Stomach (tissue), 9 donors: ENCODE results near the gene TIGD7. TPM values are rescaled to one million over a fixed set of nuclear protein-coding genes. Genes with fewer than 3 reads are reported as not detected.

ENCODE experiments used
- DNase-seq, 2 donors: peaks; one replicate each; pipeline versions ENCODE4 v3.0.0 to v3.0.0-alpha.2; 2013 to 2019
- H3K27ac ChIP-seq, 5 donors: fragments of 200-600 bp in 4 of 5; sonication (generic) in 4 of 5; one replicate each; pipeline ENCODE4 v1.5.1; 2013 to 2019; ENCODE audit warnings: mild to moderate bottlenecking in 1 of 5, moderate library complexity in 1 of 5
- H3K27me3 ChIP-seq, 3 donors: fragments of 200-600 bp; sonication (generic); one replicate each; pipeline ENCODE4 v1.5.1; 2017 to 2019; ENCODE audit warnings: mixed run types in 1 of 3
- H3K36me3 ChIP-seq, 4 donors: fragments of 200-600 bp; sonication (generic); 1 replicate in 3 of 4; 2 replicates in 1 of 4; pipeline ENCODE4 v1.5.1; 2016 to 2019
- H3K4me1 ChIP-seq, 4 donors: fragments of 200-600 bp; sonication (generic); one replicate each; pipeline ENCODE4 v1.5.1; 2016 to 2019
- H3K4me3 ChIP-seq, 4 donors: fragments of 200-600 bp; sonication (generic) in 3 of 4; one replicate each; pipeline ENCODE4 v1.5.1; 2016 to 2019; ENCODE audit warnings: mild to moderate bottlenecking in 1 of 4
- H3K9me3 ChIP-seq, 4 donors: fragments of 200-600 bp; sonication (generic); one replicate each; pipeline ENCODE4 v1.5.1; 2016 to 2019
- EP300 ChIP-seq: sonication (generic); formaldehyde crosslinking; IDR thresholded peaks from one replicate; pipeline ENCODE4 v1.6.1; 2017; ENCODE audit warnings: antibody characterized with exemption
- POLR2A ChIP-seq, 4 donors: fragments of 450-650 bp; IDR thresholded peaks; one replicate each; pipeline ENCODE4 v1.6.1; 2016; ENCODE audit warnings: antibody characterized with exemption in 4 of 4, control low read depth in 2 of 4, mild to moderate bottlenecking in 1 of 4, moderate library complexity in 1 of 4
- POLR2AphosphoS5 ChIP-seq, 3 donors: sonication (generic); formaldehyde crosslinking; IDR thresholded peaks; one replicate each; pipeline ENCODE4 v1.6.1; 2016; ENCODE audit warnings: antibody characterized with exemption in 3 of 3
- whole genome bisulfite sequencing, 5 donors: extraction: QIAGEN DNeasy Blood & Tissue Kit in 3 of 5; methylation state at CpG; one replicate each; pipeline versions ENCODE4 v1.1.5 to v1.1.7; 2013 to 2018; 5-methylcytosine and 5-hydroxymethylcytosine counted together
- intact Hi-C: fragments of 100-400 bp; cut with DNase I; formaldehyde crosslinking; loops from one replicate; pipeline ENCODE4 v1.15.1; 2023; ENCODE audit warnings: low total_unique reads
- polyA plus RNA-seq, 3 donors: library from polyadenylated mRNA; stranded (reverse); fragments of 200-250 nt; gene quantifications; one replicate each; pipeline ENCODE4 v1.2.3, GENCODE V29; 2013
- total RNA-seq, 5 donors: library from RNA; depleted of rRNA; stranded (reverse); fragments of >200 nt; gene quantifications; one replicate each; pipeline versions ENCODE4 v1.1.0 to v1.2.3, GENCODE V29; 2014 to 2016
- TF ChIP-seq, protein P1 (sequence below), 7 experiments: fragments of 450-650 bp in 4 of 7; fragments of 200-600 bp in 3 of 7; sonication (generic) in 3 of 7; IDR thresholded peaks; one replicate each; pipeline ENCODE4 v1.5.1; 2016 to 2019; ENCODE audit warnings: antibody characterized with exemption in 7 of 7, control low read depth in 2 of 7, mild to moderate bottlenecking in 1 of 7
- donor health status: healthy with polysubstance abuse.
- donor health status: Bipolar disorder and iron deficiency.
- donor health status: healthy.

The TIGD7 gene
- total and polyA plus RNA-seq, 8 donors: 1.6 to 8.3 (median 2.4) TPM; not detected in 2

GRCh38 chr16:3256866-3257465 lies 48.3 kb downstream of the TIGD7 start:
- peak overlapping the region in 1 of 4 donors; percentile 35 for H3K4me3 ChIP-seq
- H3K4me1 ChIP-seq: no peaks in the 10 kb centered on the region
- no peak for TF ChIP-seq POLR2AphosphoS5 (IDR thresholded peaks at IDR 0.05)
- TF ChIP-seq, protein P1, sequence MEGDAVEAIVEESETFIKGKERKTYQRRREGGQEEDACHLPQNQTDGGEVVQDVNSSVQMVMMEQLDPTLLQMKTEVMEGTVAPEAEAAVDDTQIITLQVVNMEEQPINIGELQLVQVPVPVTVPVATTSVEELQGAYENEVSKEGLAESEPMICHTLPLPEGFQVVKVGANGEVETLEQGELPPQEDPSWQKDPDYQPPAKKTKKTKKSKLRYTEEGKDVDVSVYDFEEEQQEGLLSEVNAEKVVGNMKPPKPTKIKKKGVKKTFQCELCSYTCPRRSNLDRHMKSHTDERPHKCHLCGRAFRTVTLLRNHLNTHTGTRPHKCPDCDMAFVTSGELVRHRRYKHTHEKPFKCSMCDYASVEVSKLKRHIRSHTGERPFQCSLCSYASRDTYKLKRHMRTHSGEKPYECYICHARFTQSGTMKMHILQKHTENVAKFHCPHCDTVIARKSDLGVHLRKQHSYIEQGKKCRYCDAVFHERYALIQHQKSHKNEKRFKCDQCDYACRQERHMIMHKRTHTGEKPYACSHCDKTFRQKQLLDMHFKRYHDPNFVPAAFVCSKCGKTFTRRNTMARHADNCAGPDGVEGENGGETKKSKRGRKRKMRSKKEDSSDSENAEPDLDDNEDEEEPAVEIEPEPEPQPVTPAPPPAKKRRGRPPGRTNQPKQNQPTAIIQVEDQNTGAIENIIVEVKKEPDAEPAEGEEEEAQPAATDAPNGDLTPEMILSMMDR (IDR thresholded peaks at IDR 0.05): no peak
- TF ChIP-seq POLR2A (IDR thresholded peaks at IDR 0.05): no peak
- no peak for TF ChIP-seq EP300
- peaks cover 0 to 39% (median 0%) of the 10 kb centered on the region in 3 donors for H3K27me3 ChIP-seq
- intact Hi-C loops: no loop called here
- peak overlapping the region in 1 of 5 donors; percentile 70 for H3K27ac ChIP-seq
- no peak for DNase-seq
- H3K9me3 ChIP-seq: no peaks in the 10 kb centered on the region
- WGBS, 5 donors: 78 to 85% (median 79%) methylated on average over 7 to 9 of the region's 9 CpGs
- no peaks in the 10 kb centered on the region for H3K36me3 ChIP-seq

GRCh38 chr16:3256146-3256865 lies 48.9 kb downstream of the TIGD7 start, which contains the start of gene MEFV:
TSS of gene MEFV (minus strand) at chr16:3256633. CDS start at chr16:3256587, 46 bp downstream.
- intact Hi-C loops: no loop called here
- peaks cover 0 to 39% (median 0%) of the 10 kb centered on the region in 3 donors for H3K27me3 ChIP-seq
- no peaks in the 10 kb centered on the region for H3K9me3 ChIP-seq
- TF ChIP-seq EP300: no peak
- TF ChIP-seq, protein P1 (IDR thresholded peaks at IDR 0.05): no peak
- no peak for TF ChIP-seq POLR2AphosphoS5 (IDR thresholded peaks at IDR 0.05)
- no peak for TF ChIP-seq POLR2A (IDR thresholded peaks at IDR 0.05)
- no peaks in the 10 kb centered on the region for H3K36me3 ChIP-seq
- peak within 1 kb of the TSS in 1 of 5 donors; percentile 70 for H3K27ac ChIP-seq
- peak within 1 kb of the TSS in 3 of 4 donors; percentile 11 to 35 (median 32) for H3K4me3 ChIP-seq
- H3K4me1 ChIP-seq: no peaks in the 10 kb centered on the region
- WGBS, 5 donors: 66 to 78% (median 76%) methylated on average over 11 to 14 of the region's 14 CpGs
- DNase-seq: no peak

- intact Hi-C loops: no loop called here
- Histone ChIP-seq H3K9me3 (no peaks in the 10 kb centered on the region), H3K36me3 (no peaks in the 10 kb centered on the region), H3K27ac (no peak overlapping the region), H3K4me1 (no peaks in the 10 kb centered on the region), H3K27me3 (peaks cover 0 to 43% (median 0%) of the 10 kb centered on the region in 3 donors), H3K4me3 (peak overlapping the region in 2 of 4 donors; percentile 32 to 35)
- WGBS, 5 donors: 38 to 54% (median 49%) methylated on average over 18 to 35 of the region's 35 CpGs
- TF ChIP-seq POLR2AphosphoS5 (IDR thresholded peaks at IDR 0.05): no peak
- TF ChIP-seq POLR2A (IDR thresholded peaks at IDR 0.05): no peak
- TF ChIP-seq, protein P1 (IDR thresholded peaks at IDR 0.05): no peak
- TF ChIP-seq EP300: no peak
- no peak for DNase-seq
Observed at GRCh38 chr16:3254309-3254708, 50.9 kb downstream of the TIGD7 start.

DNA sequence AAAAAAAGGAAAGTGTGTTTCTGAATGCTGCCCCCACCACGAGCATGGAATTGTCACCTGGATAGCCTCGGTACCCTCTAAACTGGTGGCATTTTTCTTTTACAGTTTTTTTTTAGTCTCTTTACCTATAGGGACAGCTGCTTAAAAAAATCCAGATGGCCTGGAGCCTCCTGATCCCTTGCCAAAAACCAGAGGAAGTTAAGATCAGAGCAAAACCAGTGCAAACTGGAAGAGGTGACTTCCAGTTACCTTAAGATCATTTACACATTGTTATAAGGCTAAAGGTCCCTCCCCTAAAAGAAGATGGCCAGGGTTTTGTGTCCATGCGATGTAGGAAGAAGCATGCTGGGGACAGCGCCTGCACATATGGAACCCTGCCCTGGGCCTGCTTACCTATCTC lies 52.3 kb downstream of the TIGD7 start:
- DNase-seq: no peak
- no peak overlapping the region for H3K27ac ChIP-seq
- intact Hi-C loops: no loop called here
- 76 to 83% (median 78%) methylated on average over 4 of the region's 4 CpGs for WGBS, 5 donors
- H3K36me3 ChIP-seq: no peaks in the 10 kb centered on the region
- no peak overlapping the region for H3K4me3 ChIP-seq
- TF ChIP-seq EP300: no peak
- TF ChIP-seq, protein P1 (IDR thresholded peaks at IDR 0.05): no peak
- TF ChIP-seq POLR2A (IDR thresholded peaks at IDR 0.05): no peak
- TF ChIP-seq POLR2AphosphoS5 (IDR thresholded peaks at IDR 0.05): no peak
- H3K9me3 ChIP-seq: no peaks in the 10 kb centered on the region
- H3K4me1 ChIP-seq: no peaks in the 10 kb centered on the region
- peaks cover 0 to 47% (median 0%) of the 10 kb centered on the region in 3 donors for H3K27me3 ChIP-seq
